NCI-H1694 (cell line): ENCODE results near the gene BMP2K.

Experiments
- DNase-seq: peaks from one replicate; lab custom pipeline; 2025; lab: John Stamatoyannopoulos, UW

Gene BMP2K

GRCh38 chr4:78776079-78776728 lies at the start of gene BMP2K:
Gene BMP2K (plus strand): TSS chr4:78776350. CDS start chr4:78776544, 194 bp downstream.
- DNase-seq, result peak; percentile 21

DNA sequence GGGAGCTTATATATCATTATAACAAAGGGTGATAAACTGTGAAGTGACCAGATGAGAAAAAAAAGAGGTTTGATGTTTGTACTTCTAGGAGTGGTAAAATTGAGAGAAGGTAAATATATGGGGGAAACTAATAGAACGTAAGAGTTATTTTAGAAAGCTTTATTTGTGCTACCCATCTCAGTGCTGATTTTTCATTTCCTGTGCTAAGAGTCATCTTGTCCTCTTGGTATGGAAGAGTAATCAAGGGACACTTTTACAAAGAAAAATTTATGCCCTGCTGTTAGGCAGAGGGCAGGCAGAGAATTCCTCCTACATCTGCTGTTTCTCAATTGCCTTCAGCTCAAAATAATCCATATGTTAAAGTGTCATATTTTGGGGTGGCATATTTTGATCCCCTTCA lies 49.6 kb upstream of the BMP2K start:
- no peak for DNase-seq

GRCh38 chr4:78732332-78733104 lies 43.6 kb upstream of the BMP2K start:
- DNase-seq, result no peak

GRCh38 chr4:78734441-78735162 lies 41.5 kb upstream of the BMP2K start:
- no peak for DNase-seq

- DNase-seq, result no peak
Measured at GRCh38 chr4:78735697-78736096, 40.5 kb upstream of the BMP2K start.

- no peak for DNase-seq
Measured at GRCh38 chr4:78737035-78737434, 39.1 kb upstream of the BMP2K start.

DNA sequence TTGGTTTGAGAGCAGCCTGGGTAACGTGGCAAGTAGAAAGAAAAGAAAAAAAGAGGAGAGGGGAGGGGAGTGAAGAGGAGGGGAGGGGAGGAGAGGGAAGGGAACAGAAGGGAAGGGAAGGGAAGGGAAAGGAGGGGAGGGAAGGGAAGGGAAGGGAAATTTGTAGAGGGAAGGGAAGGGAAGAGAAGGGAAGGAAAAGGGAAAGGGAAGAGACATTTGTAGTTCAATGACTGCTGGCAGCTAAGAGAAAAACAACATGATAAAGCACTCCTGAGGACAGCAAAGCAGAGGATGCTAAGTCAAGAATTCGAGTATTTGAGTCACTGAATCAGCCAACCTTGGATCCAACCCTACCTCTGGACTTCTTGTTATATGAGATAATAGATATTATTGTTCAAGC lies 38.2 kb upstream of the BMP2K start:
- no peak for DNase-seq

GRCh38 chr4:78742300-78742699 lies 33.9 kb upstream of the BMP2K start:
- no peak for DNase-seq

DNA sequence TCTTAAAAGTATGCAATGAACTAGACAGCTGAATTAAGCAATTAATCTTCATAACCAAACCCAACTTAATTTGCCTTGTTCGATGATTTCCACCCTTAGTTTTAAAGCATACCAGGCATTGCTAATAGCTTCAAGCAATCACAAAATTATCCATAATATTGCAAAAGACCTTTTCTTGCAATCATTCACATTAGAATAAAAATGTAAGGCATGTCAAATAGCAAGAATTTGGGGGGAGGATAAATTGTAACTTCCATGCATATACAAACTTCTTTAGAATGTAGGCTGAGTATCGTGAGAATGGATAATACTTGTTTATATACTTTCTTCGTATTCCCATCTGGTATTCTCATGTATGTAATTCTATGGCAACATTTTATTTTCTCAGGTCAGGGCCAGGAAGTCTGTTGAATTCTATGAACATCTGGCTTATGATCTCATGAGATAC lies 28.7 kb upstream of the BMP2K start:
- DNase-seq, result peak; percentile 18

- DNase-seq, result no peak
Measured at GRCh38 chr4:78748381-78748780, 27.8 kb upstream of the BMP2K start.

DNA sequence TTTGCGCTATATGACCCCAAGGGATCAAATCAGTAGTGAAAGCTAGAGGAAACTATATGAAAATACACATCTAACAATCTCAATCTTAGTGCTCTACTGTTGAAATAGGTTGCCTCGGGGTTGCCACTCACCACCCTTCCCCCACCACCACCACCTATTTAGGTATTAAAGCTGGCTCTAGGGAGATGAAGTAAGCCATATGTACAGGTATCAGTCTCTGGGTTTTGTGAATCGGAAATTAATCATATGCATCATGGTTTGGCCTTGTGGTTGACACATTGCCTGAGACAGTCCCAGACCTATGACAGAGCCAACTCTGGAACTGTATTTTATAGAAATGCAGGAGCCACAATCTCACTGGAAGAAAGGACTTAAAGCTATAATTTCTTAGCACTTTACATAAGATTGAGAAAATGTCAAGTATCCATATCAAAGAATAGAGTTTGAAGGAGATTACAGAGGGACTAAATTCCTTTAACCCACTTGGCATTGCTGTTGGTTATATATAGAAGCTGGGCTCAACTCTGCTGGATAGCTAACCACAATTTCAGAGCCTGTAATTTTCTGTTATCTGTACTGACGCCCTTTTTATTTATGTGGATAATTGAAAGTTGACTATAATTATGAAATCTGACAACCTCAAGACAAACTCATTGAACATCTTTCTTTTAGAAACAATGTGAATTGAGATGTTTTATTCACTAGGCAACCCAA lies 26.7 kb upstream of the BMP2K start:
- DNase-seq, result no peak

- DNase-seq, result no peak
Measured at GRCh38 chr4:78749972-78750727, 26.0 kb upstream of the BMP2K start.

- no peak for DNase-seq
Measured at GRCh38 chr4:78753091-78753490, 23.1 kb upstream of the BMP2K start.

- DNase-seq, result no peak
Measured at GRCh38 chr4:78754872-78755271, 21.3 kb upstream of the BMP2K start.

- DNase-seq, result no peak
Measured at GRCh38 chr4:78756137-78756536, 20.0 kb upstream of the BMP2K start.

DNA sequence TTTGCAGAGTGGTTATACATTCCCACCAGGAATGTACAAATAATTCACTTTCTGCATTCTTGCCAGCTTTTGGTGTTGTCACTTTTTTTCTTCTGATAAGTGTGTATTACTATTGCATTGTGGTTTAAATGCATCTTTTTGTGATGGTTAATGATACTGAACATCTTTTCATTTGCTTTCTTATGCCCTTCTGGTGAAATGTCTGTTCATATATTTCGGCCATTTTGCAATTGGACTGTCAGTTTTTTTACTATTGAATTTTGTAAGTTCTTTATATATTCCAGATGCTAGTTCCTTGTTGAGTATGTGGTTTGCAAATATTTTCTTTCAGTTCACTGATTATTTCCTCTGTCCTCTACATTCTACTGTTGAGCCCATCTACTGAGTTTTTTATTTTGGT lies 19.4 kb upstream of the BMP2K start:
- no peak for DNase-seq

DNA sequence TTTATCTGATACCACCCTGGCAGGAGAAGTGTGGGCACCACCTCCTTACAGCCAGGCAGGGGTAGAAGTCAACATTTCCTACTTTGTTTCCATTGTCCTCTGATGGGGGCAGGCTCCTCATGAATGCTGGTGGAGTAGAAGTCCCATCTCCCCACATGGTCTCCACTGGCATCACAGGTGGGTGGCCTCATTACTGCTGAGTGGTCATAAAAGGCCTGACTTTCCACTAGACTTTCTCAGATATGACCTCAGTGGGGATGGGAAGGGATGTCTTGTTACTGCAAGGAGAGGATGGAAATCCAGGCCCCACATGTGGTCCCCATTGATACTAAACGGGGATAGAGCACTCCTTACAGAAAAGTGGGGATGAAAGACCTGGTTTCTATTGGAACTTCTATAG lies 18.6 kb upstream of the BMP2K start:
- DNase-seq, result no peak

- DNase-seq, result no peak
Measured at GRCh38 chr4:78758085-78758484, 18.1 kb upstream of the BMP2K start.

DNA sequence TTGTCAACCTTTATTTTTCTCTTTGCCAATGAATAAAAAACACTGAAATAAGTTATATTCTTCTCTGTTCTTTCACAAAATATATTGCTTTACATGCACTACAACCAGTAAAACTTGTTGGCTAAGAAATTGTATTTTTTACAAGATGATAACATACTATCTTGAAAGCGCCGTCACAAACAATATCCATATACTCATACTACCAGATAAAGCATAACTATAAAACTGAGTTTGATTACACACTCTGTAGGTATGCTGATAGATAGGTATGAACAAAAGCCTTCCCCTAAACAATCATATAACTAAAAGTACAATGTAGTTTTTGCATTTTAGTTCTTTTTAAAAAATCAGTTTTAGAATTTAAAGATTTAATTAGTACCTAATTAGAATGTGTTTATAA lies 13.6 kb upstream of the BMP2K start:
- DNase-seq, result no peak

DNA sequence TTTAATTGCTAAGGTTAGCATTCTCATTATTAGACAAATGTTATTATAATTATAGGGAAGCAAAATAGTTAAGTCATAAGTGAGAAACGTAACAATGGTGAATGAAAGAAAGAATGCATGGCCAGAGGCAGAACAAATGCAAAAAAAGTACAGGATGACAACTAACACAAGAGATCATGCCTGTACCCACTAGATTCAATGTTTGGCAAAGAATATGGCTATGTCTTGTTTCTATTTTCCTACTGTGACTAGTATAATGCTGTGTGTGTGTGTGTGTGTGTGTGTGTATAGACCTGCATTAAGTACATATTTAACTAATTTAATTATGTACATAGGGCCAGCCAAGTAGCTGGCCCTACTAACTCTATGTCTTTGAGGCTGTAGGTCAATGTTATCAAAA lies 12.9 kb upstream of the BMP2K start:
- DNase-seq, result no peak

DNA sequence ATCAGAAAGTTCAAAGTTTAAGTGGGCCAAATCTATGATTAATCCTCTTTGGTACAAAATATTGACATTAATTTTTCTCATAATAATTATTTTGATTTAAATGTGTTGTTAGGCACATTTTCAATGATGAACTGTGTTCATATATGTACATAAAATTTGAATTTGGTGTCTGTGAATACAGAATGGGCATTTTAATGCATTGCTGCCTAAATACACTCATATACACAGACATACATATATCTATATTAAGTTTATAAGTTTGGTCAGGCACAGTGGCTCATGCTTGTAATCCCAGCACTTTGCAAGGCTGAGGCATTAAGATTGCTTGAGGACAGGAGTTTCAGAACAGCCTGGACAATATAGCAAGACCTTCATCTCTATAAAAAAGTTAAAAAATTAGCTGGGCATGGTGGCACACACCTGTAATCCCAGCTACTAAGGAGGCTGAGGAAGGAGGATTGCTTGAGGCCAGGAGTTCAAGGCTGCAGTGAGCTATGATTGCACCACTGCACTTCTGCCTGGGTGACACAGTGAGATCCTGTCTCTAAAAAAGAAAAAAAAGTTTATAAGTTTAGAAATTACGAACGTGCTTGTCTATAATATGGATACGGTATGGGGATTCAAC lies 12.3 kb upstream of the BMP2K start:
- no peak for DNase-seq
